Activated CD4-positive, CD25-positive, alpha-beta regulatory T cell treated with anti-CD3 and anti-CD28 coated beads, Interleukin-2, amount 50 U/mL, for 16 hours (primary cell): ENCODE data around the gene MRPL49.
"Not testable (repeated sequence)": the region's sequence is repeated elsewhere in the genome, so short reads cannot be mapped to it uniquely, and the experiment has no call there.

Source experiments
- DNase-seq: peaks from one replicate; pipeline ENCODE4 v3.0.0-alpha.2; 2020; ENCODE audit warnings: low read depth, low spot score

Gene MRPL49

GRCh38 chr11:65165410-65166317, 43.5 kb downstream of the MRPL49 start:
- no peak for DNase-seq

- no peak for DNase-seq
Observed at GRCh38 chr11:65166893-65167292, 44.8 kb downstream of the MRPL49 start.

DNA sequence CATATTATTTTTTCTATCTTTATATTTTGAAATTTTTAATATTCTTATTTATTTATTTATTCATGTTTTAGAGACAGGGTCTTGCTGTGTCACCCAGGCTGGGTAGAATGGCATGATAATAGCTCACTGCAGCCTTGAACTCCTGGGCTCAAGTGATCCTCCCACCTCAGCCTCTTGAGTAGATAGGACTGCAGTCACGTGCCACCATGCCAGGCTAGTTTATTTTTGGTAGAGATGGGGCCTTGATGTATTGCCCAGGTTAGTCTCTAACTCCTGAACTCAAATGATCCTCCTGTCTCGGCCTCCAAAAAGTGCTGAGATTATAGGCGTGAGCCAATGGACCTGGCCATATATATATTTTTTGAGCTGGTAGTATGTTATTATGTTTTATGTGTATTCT, 45.5 kb downstream of the MRPL49 start:
- no peak for DNase-seq

DNA sequence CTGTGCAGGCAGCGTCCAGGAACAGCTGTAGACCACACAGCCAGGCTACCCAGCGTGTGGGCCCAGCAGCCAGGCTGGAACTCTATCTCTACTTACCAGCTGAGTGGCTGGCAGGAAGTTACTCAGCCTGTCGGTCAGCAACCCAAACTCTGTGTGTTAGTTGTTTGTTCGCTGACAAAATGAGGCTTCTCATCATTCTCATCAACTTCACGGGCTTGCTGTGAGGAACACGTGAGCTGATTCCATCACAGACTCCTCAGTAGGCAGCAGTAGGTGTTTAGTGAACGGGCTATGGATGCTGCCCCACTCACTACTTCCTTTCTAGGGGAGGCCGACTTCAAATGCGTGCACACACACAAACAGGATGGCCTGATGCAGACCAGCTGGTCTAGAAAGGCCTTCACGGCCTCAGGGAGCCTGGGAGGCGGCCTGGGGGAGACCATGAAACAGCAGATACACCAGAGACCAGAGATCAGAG, 47.1 kb downstream of the MRPL49 start:
- no peak for DNase-seq

DNA sequence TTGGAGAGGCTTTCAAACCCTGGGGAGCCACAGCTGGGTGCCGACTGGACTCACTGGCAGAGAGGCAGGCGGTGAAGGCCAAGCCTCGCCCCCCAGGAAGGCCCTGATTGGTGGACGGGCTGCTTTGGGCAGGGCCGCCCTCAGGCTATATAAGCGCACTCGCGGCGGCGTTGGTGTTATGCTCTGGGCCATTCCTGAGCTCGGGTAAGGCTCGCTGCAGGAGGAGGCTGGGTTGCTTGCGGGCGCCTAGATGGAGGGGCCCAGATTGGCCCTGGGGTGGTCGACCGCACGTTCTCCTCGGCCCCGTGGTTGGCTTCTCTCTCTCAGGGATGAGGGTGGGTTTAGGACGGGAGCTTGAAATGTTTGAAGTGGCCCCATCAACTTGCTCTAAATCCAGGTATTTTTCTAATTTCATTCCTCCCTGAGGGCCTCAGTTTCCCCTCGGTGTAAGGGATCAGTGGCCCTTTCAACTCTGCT, 48.0 kb downstream of the MRPL49 start, which contains the start of gene SPDYC:
Gene SPDYC (plus strand): TSS at position 176 of the 477 bp plus-strand sequence. CDS start 1,125 bp downstream, outside the sequence.
- no peak for DNase-seq

- no peak for DNase-seq
Observed at GRCh38 chr11:65172600-65172999, 50.5 kb downstream of the MRPL49 start.

DNA sequence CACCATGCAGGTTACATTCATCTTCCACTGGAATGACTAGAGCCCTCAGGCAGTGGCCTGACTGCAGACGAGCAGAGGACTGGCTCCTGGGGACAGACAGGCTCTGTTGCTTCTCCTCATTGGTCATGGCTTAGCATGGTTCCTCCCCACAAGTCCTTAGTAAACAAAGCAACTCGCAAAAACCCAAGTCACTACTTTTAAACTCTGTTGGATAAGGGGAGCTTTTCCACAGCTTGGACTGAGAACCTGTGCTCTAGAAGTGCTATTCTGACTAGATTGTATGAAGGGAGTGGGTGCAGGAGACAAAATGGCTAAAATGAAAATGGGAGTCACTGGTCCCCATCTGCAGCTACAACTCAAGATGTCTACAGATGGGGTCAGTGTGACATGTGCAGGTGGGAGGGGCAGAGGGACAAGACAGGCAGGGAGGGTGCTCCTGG, 52.5 kb downstream of the MRPL49 start:
- DNase-seq, result not testable (repeated sequence)
